Measurements from ENCODE around the gene ACLY. TPM values are rescaled to one million over a fixed set of nuclear protein-coding genes. Genes with fewer than 3 reads are reported as not detected.

ACLY gene
- total and polyA plus RNA-seq, 2 of the 13 experiments (the other 11 are each of a cell fraction or from before 2014, with no cell fraction given), result 111 to 218 TPM

DNA sequence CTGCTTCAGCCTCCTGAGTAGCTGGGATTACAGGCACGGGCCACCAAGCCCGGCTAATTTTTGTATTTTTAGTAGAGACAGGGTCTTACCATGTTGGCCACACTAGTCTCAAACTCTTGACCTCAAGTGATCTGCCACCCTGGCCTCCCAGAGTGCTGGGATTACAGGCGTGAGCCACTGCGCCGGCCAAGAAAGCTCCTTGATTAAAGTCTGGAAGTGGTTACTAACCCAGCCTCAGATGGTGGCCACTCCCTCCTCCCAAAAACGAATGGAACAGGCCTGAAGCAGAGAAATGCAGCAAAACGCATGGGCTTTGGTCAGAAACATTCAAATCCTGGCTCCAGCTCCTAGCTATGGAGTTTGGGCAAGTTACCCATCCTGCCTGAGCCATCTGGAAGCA, 94.7 kb downstream of the ACLY start (continued):
- TF ChIP-seq, protein P1, sequence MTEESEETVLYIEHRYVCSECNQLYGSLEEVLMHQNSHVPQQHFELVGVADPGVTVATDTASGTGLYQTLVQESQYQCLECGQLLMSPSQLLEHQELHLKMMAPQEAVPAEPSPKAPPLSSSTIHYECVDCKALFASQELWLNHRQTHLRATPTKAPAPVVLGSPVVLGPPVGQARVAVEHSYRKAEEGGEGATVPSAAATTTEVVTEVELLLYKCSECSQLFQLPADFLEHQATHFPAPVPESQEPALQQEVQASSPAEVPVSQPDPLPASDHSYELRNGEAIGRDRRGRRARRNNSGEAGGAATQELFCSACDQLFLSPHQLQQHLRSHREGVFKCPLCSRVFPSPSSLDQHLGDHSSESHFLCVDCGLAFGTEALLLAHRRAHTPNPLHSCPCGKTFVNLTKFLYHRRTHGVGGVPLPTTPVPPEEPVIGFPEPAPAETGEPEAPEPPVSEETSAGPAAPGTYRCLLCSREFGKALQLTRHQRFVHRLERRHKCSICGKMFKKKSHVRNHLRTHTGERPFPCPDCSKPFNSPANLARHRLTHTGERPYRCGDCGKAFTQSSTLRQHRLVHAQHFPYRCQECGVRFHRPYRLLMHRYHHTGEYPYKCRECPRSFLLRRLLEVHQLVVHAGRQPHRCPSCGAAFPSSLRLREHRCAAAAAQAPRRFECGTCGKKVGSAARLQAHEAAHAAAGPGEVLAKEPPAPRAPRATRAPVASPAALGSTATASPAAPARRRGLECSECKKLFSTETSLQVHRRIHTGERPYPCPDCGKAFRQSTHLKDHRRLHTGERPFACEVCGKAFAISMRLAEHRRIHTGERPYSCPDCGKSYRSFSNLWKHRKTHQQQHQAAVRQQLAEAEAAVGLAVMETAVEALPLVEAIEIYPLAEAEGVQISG (CRISPR knock-in tag; IDR thresholded peaks at IDR 0.05), result no peak
- TF ChIP-seq AHR (CRISPR knock-in tag; IDR thresholded peaks at IDR 0.05) (no peak), AGO2 (optimal IDR thresholded peaks at IDR 0.05; ENCODE audit: low read depth, low read length) (peak; percentile 13), EP300 (IDR thresholded peaks at IDR 0.05; ENCODE audit: low read depth in 2 of 2, low read length in 2 of 2) (no peak), EP300 (CRISPR knock-in tag; IDR thresholded peaks at IDR 0.05; ENCODE audit: borderline replicate concordance) (no peak)

DNA sequence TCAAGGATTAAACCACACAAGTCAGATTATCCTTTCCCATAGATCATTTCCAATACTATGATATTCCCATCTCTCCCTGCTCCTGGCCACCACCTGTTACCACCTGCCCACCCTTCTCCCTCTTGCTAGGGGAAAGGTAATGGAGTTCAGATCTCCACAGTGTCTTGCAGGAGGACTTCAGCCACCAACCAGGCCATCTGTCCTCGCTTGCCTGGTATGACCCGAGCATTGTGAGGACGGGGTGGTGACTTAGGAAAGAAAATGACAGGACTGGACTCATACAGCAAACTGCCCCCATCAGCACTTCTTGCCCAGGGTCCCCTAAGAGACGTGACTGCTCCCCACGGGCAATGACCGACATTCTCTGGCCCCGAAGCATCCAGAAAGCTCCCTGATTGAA, 95.2 kb downstream of the ACLY start:
- DNase-seq (ENCODE audit: low spot score) (no peak), FAIRE-seq (peak; percentile 32), ATAC-seq (peak; percentile 9)
- H4K20me1 ChIP-seq (ENCODE audit: insufficient read depth, low read length), result peaks cover 9% of the 10 kb centered on the region; the same call in 1 of the 2 replicates
- peaks cover 24 to 59% of the 10 kb centered on the region in 2 experiments for H3K36me3 ChIP-seq (replicated peaks in 1 of 2; ENCODE audit: control insufficient read depth in 1 of 2, insufficient read depth in 2 of 2, low read length in 2 of 2)
- intact Hi-C loops (cut with micrococcal nuclease; ENCODE audit: unreplicated experiment) (no loop called here), in situ Hi-C loops (cut with HindIII; ENCODE audit: extremely low pct_ligation_motif_present, low pct_unique_long_range_greater_than_20kb) (no loop called here)
- BruUV-seq (replicated peaks), result no TSS peak
- no peaks in the 10 kb centered on the region for H3K9me3 ChIP-seq (ENCODE audit: low read length)
- CTCF ChIA-PET (ENCODE audit: low intra/inter-chr PET ratio, low total read pairs), result no interaction called here
- POLR2A ChIA-PET, result interaction anchor here (0.7 to 1.8 kb wide), 6 partner anchors 12 to 150 kb away, joined by 3 to 10 read pairs (median 3); partner anchors contain the start of genes NT5C3B and P3H4
- no peak overlapping the region for H3K27ac ChIP-seq (ENCODE audit: extremely low read length, insufficient read depth, low read length)
- H3K79me2 ChIP-seq (ENCODE audit: insufficient read depth, low read length), result no peaks in the 10 kb centered on the region
- 90% methylated on average over 7 of the region's 7 CpGs for WGBS (ENCODE audit: low lambda C conversion rate)
- H3K4me3 ChIP-seq (replicated peaks in 1 of 3; ENCODE audit: insufficient read depth in 1 of 3, low read depth in 2 of 3, low read length in 3 of 3), result no peak overlapping the region
- H2AFZ ChIP-seq (ENCODE audit: low read length), result no peak overlapping the region
- peaks cover 37% of the 10 kb centered on the region for H3K4me1 ChIP-seq (ENCODE audit: insufficient read depth, low read length)
- H3K4me2 ChIP-seq (ENCODE audit: low read depth, low read length), result no peak overlapping the region
- H3K27me3 ChIP-seq (ENCODE audit: control insufficient read depth in 1 of 2, insufficient read depth in 2 of 2, low read length in 2 of 2), result no peaks in the 10 kb centered on the region
- no peak overlapping the region for H3K9ac ChIP-seq (ENCODE audit: insufficient read depth, low read depth, low read length)
- 0 out of 2 replicates have a peak, but pooled peaks have one; percentile 25 for TF ChIP-seq POLR2AphosphoS5 (IDR thresholded peaks at IDR 0.05; ENCODE audit: low read depth, low read length)
- peak; percentile 56 for TF ChIP-seq RBM22 (optimal IDR thresholded peaks at IDR 0.05; ENCODE audit: low read length)
- no peak for TF ChIP-seq SOX6 (IDR thresholded peaks at IDR 0.05)
- peak; percentile 1; the same call in 1 of the 2 replicates for TF ChIP-seq SOX6 (CRISPR knock-in tag; IDR thresholded peaks at IDR 0.05)
- TF ChIP-seq ZNF747 (CRISPR knock-in tag; IDR thresholded peaks at IDR 0.05; ENCODE audit: borderline replicate concordance), result peak; percentile 36; the same call in 1 of the 2 replicates
- TF ChIP-seq KDM2A (CRISPR knock-in tag; IDR thresholded peaks at IDR 0.05; ENCODE audit: borderline replicate concordance, low read depth), result peak; percentile 6; the same call in 1 of the 2 replicates
- 0 out of 2 replicates have a peak, but pooled peaks have one; percentile 13 for TF ChIP-seq PITX1 (CRISPR knock-in tag; IDR thresholded peaks at IDR 0.05)
- TF ChIP-seq ZNF138 (CRISPR knock-in tag; IDR thresholded peaks at IDR 0.05; ENCODE audit: low read depth), result 0 out of 2 replicates have a peak, but pooled peaks have one; percentile 19
- peak; percentile 53 to 62 for TF ChIP-seq MAFK (conservative IDR thresholded peaks at IDR 0.05 in 1 of 2, IDR thresholded peaks at IDR 0.05 in 1 of 2; ENCODE audit: low read length in 2 of 2)
- TF ChIP-seq, protein P2, sequence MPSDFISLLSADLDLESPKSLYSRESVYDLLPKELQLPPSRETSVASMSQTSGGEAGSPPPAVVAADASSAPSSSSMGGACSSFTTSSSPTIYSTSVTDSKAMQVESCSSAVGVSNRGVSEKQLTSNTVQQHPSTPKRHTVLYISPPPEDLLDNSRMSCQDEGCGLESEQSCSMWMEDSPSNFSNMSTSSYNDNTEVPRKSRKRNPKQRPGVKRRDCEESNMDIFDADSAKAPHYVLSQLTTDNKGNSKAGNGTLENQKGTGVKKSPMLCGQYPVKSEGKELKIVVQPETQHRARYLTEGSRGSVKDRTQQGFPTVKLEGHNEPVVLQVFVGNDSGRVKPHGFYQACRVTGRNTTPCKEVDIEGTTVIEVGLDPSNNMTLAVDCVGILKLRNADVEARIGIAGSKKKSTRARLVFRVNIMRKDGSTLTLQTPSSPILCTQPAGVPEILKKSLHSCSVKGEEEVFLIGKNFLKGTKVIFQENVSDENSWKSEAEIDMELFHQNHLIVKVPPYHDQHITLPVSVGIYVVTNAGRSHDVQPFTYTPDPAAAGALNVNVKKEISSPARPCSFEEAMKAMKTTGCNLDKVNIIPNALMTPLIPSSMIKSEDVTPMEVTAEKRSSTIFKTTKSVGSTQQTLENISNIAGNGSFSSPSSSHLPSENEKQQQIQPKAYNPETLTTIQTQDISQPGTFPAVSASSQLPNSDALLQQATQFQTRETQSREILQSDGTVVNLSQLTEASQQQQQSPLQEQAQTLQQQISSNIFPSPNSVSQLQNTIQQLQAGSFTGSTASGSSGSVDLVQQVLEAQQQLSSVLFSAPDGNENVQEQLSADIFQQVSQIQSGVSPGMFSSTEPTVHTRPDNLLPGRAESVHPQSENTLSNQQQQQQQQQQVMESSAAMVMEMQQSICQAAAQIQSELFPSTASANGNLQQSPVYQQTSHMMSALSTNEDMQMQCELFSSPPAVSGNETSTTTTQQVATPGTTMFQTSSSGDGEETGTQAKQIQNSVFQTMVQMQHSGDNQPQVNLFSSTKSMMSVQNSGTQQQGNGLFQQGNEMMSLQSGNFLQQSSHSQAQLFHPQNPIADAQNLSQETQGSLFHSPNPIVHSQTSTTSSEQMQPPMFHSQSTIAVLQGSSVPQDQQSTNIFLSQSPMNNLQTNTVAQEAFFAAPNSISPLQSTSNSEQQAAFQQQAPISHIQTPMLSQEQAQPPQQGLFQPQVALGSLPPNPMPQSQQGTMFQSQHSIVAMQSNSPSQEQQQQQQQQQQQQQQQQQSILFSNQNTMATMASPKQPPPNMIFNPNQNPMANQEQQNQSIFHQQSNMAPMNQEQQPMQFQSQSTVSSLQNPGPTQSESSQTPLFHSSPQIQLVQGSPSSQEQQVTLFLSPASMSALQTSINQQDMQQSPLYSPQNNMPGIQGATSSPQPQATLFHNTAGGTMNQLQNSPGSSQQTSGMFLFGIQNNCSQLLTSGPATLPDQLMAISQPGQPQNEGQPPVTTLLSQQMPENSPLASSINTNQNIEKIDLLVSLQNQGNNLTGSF (CRISPR knock-in tag; IDR thresholded peaks at IDR 0.05), result no peak
- TF ChIP-seq FOXJ3 (CRISPR knock-in tag; IDR thresholded peaks at IDR 0.05; ENCODE audit: borderline replicate concordance), result no peak

Measured in HepG2 (cell line).